ENCODE data around the gene VAMP8. TPM values are rescaled to one million over a fixed set of nuclear protein-coding genes. Genes with fewer than 3 reads are reported as not detected.
"Not testable (repeated sequence)": the region's sequence is repeated elsewhere in the genome, so short reads cannot be mapped to it uniquely, and the experiment has no call there.

The VAMP8 gene
- total RNA-seq, 1 experiment from 2014 or later: 52.0 TPM

DNA sequence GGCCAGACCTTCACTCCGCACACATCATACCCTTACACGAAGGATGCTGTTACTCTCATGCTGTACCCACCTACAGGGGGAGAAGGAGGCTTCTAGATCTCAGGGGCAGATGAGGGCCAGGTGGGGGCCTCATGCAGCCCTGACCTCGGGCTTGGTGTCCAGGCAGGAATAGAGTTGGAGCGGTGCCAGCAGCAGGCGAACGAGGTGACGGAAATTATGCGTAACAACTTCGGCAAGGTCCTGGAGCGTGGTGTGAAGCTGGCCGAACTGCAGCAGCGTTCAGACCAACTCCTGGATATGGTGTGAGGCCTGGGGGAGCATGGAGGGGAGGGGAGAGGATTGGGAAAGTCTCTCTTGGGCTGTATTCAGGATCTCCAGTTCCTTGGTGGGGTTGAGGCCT is 14.2 kb downstream of the VAMP8 start:
- peaks cover 14% of the 10 kb centered on the region for H3K4me1 Mint-ChIP-seq
- DNase-seq (ENCODE audit: low spot score): no peak
- no peaks in the 10 kb centered on the region for H3K9me3 Mint-ChIP-seq
- ChIA-PET CTCF (interaction anchor here (0.5 to 0.8 kb wide), 2 partner anchors 26 to 40 kb away, joined by 3 to 5 read pairs; no protein-coding TSS in a partner anchor), POLR2A (interaction anchor here (1.0 to 1.1 kb wide), 2 partner anchors 14 to 20 kb away, joined by 3 to 9 read pairs; partner anchors contain the start of genes C2orf68 and VAMP8)
- peak overlapping the region; percentile 49; the same call in 1 of the 2 replicates for H3K27ac Mint-ChIP-seq
- ATAC-seq: no peak
- peaks cover 2% of the 10 kb centered on the region; the same call in 1 of the 2 replicates for H3K36me3 Mint-ChIP-seq
- no peak overlapping the region for H3K4me3 Mint-ChIP-seq
- no peak for TF ChIP-seq CREM (CRISPR knock-in tag; IDR thresholded peaks at IDR 0.05)
- TF ChIP-seq, protein P1, sequence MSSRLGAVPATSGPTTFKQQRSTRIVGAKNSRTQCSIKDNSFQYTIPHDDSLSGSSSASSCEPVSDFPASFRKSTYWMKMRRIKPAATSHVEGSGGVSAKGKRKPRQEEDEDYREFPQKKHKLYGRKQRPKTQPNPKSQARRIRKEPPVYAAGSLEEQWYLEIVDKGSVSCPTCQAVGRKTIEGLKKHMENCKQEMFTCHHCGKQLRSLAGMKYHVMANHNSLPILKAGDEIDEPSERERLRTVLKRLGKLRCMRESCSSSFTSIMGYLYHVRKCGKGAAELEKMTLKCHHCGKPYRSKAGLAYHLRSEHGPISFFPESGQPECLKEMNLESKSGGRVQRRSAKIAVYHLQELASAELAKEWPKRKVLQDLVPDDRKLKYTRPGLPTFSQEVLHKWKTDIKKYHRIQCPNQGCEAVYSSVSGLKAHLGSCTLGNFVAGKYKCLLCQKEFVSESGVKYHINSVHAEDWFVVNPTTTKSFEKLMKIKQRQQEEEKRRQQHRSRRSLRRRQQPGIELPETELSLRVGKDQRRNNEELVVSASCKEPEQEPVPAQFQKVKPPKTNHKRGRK (CRISPR knock-in tag; IDR thresholded peaks at IDR 0.05; ENCODE audit: borderline replicate concordance): no peak
- TF ChIP-seq TEAD1 (CRISPR knock-in tag; IDR thresholded peaks at IDR 0.05): no peak
- H3K27me3 Mint-ChIP-seq (ENCODE audit: low read depth): peaks cover 13% of the 10 kb centered on the region

DNA sequence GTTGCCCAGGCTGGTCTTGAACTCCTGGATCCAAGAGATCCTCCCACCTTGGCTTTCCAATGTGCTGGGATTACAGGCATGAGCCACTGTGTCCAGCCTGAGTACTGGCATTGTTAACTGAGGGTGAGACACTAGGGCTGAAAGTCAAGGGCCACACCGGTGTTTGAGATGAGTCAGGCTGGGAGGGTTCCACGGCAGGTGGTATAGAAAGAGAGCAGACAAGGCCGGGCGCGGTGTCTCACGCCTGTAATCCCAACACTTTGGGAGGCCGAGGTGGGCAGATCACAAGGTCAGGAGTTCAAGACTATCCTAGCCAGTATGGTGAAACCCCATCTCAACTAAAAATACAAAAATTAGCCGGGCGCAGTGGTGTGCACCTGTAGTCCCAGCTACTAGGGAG is 14.9 kb downstream of the VAMP8 start:
- DNase-seq (ENCODE audit: low spot score); CTCF ChIA-PET; H3K27ac Mint-ChIP-seq; H3K9me3 Mint-ChIP-seq; ATAC-seq; H3K4me3 Mint-ChIP-seq; H3K36me3 Mint-ChIP-seq: not testable (repeated sequence)
- peaks cover 13% of the 10 kb centered on the region for H3K27me3 Mint-ChIP-seq (ENCODE audit: low read depth)
- H3K4me1 Mint-ChIP-seq: peaks cover 14% of the 10 kb centered on the region
- POLR2A ChIA-PET: interaction anchor here (0.6 to 1.1 kb wide), 2 partner anchors 17 to 20 kb away, joined by 3 to 4 read pairs; partner anchors contain the start of gene C2orf68

DNA sequence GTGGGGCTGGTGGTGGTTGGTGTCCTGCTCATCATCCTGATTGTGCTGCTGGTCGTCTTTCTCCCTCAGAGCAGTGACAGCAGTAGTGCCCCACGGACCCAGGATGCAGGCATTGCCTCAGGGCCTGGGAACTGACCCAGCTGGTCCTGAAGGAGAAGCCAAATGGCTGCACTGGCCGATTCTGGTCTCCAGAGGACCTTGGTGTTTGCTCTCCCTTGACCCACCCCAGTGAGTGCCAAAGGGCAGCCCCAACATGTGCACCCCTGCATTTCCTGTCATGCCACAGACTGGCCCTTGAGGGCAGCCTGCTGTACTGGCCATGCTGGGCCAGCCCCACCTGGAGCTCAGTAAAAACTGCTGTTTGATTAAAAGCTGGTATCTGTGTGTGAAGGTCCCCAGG is 15.6 kb downstream of the VAMP8 start:
- DNase-seq (ENCODE audit: low spot score) (no peak), ATAC-seq (no peak)
- H3K4me1 Mint-ChIP-seq: peaks cover 14% of the 10 kb centered on the region
- H3K27me3 Mint-ChIP-seq (ENCODE audit: low read depth): peaks cover 13% of the 10 kb centered on the region
- TF ChIP-seq, protein P2, sequence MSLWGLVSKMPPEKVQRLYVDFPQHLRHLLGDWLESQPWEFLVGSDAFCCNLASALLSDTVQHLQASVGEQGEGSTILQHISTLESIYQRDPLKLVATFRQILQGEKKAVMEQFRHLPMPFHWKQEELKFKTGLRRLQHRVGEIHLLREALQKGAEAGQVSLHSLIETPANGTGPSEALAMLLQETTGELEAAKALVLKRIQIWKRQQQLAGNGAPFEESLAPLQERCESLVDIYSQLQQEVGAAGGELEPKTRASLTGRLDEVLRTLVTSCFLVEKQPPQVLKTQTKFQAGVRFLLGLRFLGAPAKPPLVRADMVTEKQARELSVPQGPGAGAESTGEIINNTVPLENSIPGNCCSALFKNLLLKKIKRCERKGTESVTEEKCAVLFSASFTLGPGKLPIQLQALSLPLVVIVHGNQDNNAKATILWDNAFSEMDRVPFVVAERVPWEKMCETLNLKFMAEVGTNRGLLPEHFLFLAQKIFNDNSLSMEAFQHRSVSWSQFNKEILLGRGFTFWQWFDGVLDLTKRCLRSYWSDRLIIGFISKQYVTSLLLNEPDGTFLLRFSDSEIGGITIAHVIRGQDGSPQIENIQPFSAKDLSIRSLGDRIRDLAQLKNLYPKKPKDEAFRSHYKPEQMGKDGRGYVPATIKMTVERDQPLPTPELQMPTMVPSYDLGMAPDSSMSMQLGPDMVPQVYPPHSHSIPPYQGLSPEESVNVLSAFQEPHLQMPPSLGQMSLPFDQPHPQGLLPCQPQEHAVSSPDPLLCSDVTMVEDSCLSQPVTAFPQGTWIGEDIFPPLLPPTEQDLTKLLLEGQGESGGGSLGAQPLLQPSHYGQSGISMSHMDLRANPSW (CRISPR knock-in tag; conservative IDR thresholded peaks at IDR 0.05; ENCODE audit: low read depth): no peak
- TF ChIP-seq ZNF263 (CRISPR knock-in tag; IDR thresholded peaks at IDR 0.05; ENCODE audit: low read depth): no peak
- TF ChIP-seq, protein P3, sequence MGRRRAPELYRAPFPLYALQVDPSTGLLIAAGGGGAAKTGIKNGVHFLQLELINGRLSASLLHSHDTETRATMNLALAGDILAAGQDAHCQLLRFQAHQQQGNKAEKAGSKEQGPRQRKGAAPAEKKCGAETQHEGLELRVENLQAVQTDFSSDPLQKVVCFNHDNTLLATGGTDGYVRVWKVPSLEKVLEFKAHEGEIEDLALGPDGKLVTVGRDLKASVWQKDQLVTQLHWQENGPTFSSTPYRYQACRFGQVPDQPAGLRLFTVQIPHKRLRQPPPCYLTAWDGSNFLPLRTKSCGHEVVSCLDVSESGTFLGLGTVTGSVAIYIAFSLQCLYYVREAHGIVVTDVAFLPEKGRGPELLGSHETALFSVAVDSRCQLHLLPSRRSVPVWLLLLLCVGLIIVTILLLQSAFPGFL (CRISPR knock-in tag; IDR thresholded peaks at IDR 0.05; ENCODE audit: borderline replicate concordance): no peak
- TF ChIP-seq EMX1 (CRISPR knock-in tag; IDR thresholded peaks at IDR 0.05): no peak
- TF ChIP-seq NFATC4 (CRISPR knock-in tag; IDR thresholded peaks at IDR 0.05): no peak
- TF ChIP-seq, protein P4, sequence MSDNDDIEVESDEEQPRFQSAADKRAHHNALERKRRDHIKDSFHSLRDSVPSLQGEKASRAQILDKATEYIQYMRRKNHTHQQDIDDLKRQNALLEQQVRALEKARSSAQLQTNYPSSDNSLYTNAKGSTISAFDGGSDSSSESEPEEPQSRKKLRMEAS (CRISPR knock-in tag; IDR thresholded peaks at IDR 0.05): no peak
- no peak for TF ChIP-seq PRRX2 (CRISPR knock-in tag; IDR thresholded peaks at IDR 0.05)
- no peak for TF ChIP-seq SOX15 (CRISPR knock-in tag; IDR thresholded peaks at IDR 0.05)
- TF ChIP-seq, protein P5, sequence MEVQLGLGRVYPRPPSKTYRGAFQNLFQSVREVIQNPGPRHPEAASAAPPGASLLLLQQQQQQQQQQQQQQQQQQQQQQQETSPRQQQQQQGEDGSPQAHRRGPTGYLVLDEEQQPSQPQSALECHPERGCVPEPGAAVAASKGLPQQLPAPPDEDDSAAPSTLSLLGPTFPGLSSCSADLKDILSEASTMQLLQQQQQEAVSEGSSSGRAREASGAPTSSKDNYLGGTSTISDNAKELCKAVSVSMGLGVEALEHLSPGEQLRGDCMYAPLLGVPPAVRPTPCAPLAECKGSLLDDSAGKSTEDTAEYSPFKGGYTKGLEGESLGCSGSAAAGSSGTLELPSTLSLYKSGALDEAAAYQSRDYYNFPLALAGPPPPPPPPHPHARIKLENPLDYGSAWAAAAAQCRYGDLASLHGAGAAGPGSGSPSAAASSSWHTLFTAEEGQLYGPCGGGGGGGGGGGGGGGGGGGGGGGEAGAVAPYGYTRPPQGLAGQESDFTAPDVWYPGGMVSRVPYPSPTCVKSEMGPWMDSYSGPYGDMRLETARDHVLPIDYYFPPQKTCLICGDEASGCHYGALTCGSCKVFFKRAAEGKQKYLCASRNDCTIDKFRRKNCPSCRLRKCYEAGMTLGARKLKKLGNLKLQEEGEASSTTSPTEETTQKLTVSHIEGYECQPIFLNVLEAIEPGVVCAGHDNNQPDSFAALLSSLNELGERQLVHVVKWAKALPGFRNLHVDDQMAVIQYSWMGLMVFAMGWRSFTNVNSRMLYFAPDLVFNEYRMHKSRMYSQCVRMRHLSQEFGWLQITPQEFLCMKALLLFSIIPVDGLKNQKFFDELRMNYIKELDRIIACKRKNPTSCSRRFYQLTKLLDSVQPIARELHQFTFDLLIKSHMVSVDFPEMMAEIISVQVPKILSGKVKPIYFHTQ (CRISPR knock-in tag; IDR thresholded peaks at IDR 0.05): no peak
- TF ChIP-seq TEAD4 (CRISPR knock-in tag; IDR thresholded peaks at IDR 0.05): no peak
- TF ChIP-seq, protein P6, sequence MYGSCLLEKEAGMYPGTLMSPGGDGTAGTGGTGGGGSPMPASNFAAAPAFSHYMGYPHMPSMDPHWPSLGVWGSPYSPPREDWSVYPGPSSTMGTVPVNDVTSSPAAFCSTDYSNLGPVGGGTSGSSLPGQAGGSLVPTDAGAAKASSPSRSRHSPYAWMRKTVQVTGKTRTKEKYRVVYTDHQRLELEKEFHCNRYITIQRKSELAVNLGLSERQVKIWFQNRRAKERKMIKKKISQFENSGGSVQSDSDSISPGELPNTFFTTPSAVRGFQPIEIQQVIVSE (CRISPR knock-in tag; IDR thresholded peaks at IDR 0.05; ENCODE audit: borderline replicate concordance): no peak
- ChIA-PET POLR2A (no interaction called here), CTCF (no interaction called here)
- no peak overlapping the region for H3K27ac Mint-ChIP-seq
- H3K4me3 Mint-ChIP-seq: no peak overlapping the region
- no peaks in the 10 kb centered on the region for H3K9me3 Mint-ChIP-seq
- peaks cover 12% of the 10 kb centered on the region for H3K36me3 Mint-ChIP-seq
